Thyroid gland (tissue), 4 donors: ENCODE data around the gene SLC35F2. TPM values are rescaled to one million over a fixed set of nuclear protein-coding genes. Genes with fewer than 3 reads are reported as not detected.
"Not testable (repeated sequence)": the region's sequence is repeated elsewhere in the genome, so short reads cannot be mapped to it uniquely, and the experiment has no call there.

ENCODE experiments used
- DNase-seq, 2 donors: peaks; one replicate each; pipeline ENCODE4 v3.0.0-alpha.2; 2019
- H3K27ac ChIP-seq, 3 donors: fragments of 200-600 bp; sonication (generic); 1 replicate in 2 of 3; 2 replicates in 1 of 3; pipeline ENCODE4 v1.5.1; 2016 to 2019; ENCODE audit warnings: mild to moderate bottlenecking in 1 of 3, moderate library complexity in 1 of 3
- H3K27me3 ChIP-seq: fragments of 200-600 bp; sonication (generic); one replicate; pipeline ENCODE4 v1.5.1; 2019
- H3K36me3 ChIP-seq, 2 donors: fragments of 200-600 bp; sonication (generic); one replicate each; pipeline ENCODE4 v1.5.1; 2016 to 2019
- H3K4me1 ChIP-seq, 2 donors: fragments of 200-600 bp; sonication (generic); one replicate each; pipeline ENCODE4 v1.5.1; 2017 to 2019
- H3K4me3 ChIP-seq, 3 donors: fragments of 200-600 bp; sonication (generic); replicated peaks in 1 of 3; 1 replicate in 2 of 3; 2 replicates in 1 of 3; pipeline ENCODE4 v1.5.1; 2016; ENCODE audit warnings: mild to moderate bottlenecking in 1 of 3
- H3K9me3 ChIP-seq: fragments of 200-600 bp; sonication (generic); one replicate; pipeline ENCODE4 v1.5.1; 2017
- POLR2A ChIP-seq, 2 donors: fragments of 450-650 bp; IDR thresholded peaks; one replicate each; pipeline ENCODE4 v1.6.1; 2017; ENCODE audit warnings: antibody characterized with exemption in 2 of 2, mild to moderate bottlenecking in 2 of 2, moderate library complexity in 1 of 2
- WGBS, 2 donors: methylation state at CpG; one replicate each; pipeline ENCODE4 v1.1.5; 2017; 5-methylcytosine and 5-hydroxymethylcytosine counted together
- intact Hi-C: fragments of 100-400 bp; cut with DNase I; formaldehyde crosslinking; loops from one replicate; pipeline ENCODE4 v1.15.1; 2023
- total RNA-seq, 4 donors: library from RNA; depleted of rRNA; stranded (reverse); fragments of >200 nt; gene quantifications; one replicate each; pipeline ENCODE4 v1.2.3, GENCODE V29; 2016
- TF ChIP-seq, protein P1 (sequence below), 6 experiments: fragments of 200-600 bp in 3 of 6; fragments of 450-650 bp in 3 of 6; sonication (generic) in 3 of 6; IDR thresholded peaks; one replicate each; pipeline ENCODE4 v1.5.1; 2016 to 2019; ENCODE audit warnings: antibody characterized with exemption in 6 of 6, mild to moderate bottlenecking in 2 of 6, inconsistent platforms in 1 of 6, moderate library complexity in 1 of 6

The SLC35F2 gene
- total RNA-seq, 4 donors from 2014 or later, result 8.9 to 12.9 (median 9.3) TPM

DNA sequence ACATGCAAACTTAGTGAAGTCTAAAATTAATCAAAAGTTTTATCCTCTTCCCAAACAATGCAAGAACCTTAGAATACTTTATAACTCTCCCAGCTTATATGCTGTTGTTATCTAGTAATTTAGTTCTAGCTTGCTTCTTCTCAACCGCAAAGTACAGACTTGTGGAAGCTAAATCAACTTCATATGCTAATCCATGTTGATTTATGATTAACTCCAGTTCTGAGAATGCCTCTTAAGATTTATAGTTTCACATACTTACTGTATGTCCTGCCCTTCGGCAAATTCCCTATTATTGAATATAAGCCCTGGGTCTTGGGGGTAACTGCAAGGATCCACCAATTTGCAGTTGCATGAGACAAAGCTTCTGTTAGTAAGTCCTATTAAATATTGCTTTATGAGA, 17.6 kb upstream of the SLC35F2 start:
- Histone ChIP-seq H3K4me1 (no peaks in the 10 kb centered on the region), H3K9me3 (no peaks in the 10 kb centered on the region), H3K4me3 (no peak overlapping the region), H3K27me3 (no peaks in the 10 kb centered on the region), H3K27ac (no peak overlapping the region), H3K36me3 (no peaks in the 10 kb centered on the region)
- no peak for DNase-seq
- 86 to 92% methylated on average over 2 of the region's 2 CpGs for WGBS, 2 donors
- intact Hi-C loops, result no loop called here
- TF ChIP-seq, protein P1, sequence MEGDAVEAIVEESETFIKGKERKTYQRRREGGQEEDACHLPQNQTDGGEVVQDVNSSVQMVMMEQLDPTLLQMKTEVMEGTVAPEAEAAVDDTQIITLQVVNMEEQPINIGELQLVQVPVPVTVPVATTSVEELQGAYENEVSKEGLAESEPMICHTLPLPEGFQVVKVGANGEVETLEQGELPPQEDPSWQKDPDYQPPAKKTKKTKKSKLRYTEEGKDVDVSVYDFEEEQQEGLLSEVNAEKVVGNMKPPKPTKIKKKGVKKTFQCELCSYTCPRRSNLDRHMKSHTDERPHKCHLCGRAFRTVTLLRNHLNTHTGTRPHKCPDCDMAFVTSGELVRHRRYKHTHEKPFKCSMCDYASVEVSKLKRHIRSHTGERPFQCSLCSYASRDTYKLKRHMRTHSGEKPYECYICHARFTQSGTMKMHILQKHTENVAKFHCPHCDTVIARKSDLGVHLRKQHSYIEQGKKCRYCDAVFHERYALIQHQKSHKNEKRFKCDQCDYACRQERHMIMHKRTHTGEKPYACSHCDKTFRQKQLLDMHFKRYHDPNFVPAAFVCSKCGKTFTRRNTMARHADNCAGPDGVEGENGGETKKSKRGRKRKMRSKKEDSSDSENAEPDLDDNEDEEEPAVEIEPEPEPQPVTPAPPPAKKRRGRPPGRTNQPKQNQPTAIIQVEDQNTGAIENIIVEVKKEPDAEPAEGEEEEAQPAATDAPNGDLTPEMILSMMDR (IDR thresholded peaks at IDR 0.05), result no peak
- no peak for TF ChIP-seq POLR2A (IDR thresholded peaks at IDR 0.05)

- TF ChIP-seq POLR2A (IDR thresholded peaks at IDR 0.05), result no peak
- TF ChIP-seq, protein P1 (IDR thresholded peaks at IDR 0.05), result no peak
- intact Hi-C loops, result no loop called here
- Histone ChIP-seq H3K36me3 (no peaks in the 10 kb centered on the region), H3K4me3 (no peak overlapping the region), H3K9me3 (no peaks in the 10 kb centered on the region), H3K4me1 (no peaks in the 10 kb centered on the region), H3K27ac (no peak overlapping the region), H3K27me3 (no peaks in the 10 kb centered on the region)
- DNase-seq, result no peak
- 52 to 56% methylated on average over 4 of the region's 4 CpGs for WGBS, 2 donors
These were observed 6.0 kb upstream of the SLC35F2 start for GRCh38 chr11:107864591-107864990.

DNA sequence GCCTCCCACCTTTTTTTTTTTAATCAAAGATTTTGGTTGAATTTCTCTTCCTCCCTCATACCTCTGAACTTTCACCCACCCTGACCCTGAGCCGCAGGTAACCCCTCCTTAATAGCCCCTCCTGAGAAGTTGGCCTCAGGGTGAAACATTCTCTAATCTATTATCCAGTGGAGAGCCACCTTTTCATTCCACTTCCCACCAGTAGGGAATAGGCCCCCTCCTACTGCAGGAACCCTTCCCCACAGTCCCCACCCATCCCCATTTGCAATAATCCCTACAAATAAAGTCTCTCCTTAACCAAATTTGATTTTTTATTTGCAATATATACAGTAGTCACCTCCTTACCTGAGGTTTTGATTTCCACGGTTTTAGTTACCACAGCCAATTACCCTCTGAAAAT, 2.1 kb upstream of the SLC35F2 start:
- WGBS, 2 donors, result 81 to 82% methylated on average over 2 of the region's 2 CpGs
- peaks cover 0 to 3% of the 10 kb centered on the region in 2 donors for H3K4me1 ChIP-seq
- DNase-seq, result no peak
- no peaks in the 10 kb centered on the region for H3K36me3 ChIP-seq
- H3K27me3 ChIP-seq, result no peaks in the 10 kb centered on the region
- TF ChIP-seq, protein P1 (IDR thresholded peaks at IDR 0.05), result no peak
- TF ChIP-seq POLR2A (IDR thresholded peaks at IDR 0.05), result no peak
- H3K27ac ChIP-seq, result no peak overlapping the region
- no peaks in the 10 kb centered on the region for H3K9me3 ChIP-seq
- no peak overlapping the region for H3K4me3 ChIP-seq
- intact Hi-C loops, result no loop called here

DNA sequence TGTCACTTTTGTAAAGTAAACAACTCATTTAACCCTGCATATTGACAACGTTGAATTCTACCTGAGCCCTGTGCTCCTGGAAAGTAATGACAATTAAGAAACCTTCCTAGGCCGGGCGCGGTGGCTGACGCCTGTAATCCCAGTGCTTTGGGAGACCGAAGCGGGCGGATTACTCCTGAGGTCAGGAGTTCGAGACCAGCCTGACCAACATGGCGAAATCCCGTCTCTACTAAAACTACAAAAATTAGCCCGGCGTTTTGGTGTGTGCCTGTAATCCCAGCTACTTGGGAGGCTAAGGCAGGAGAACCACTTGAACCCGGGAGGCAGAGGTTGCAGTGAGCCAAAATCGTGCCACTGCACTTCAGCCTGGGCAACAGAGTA, 1.6 kb upstream of the SLC35F2 start:
- H3K27me3 ChIP-seq, H3K27ac ChIP-seq, H3K4me3 ChIP-seq, intact Hi-C loops, H3K4me1 ChIP-seq, H3K9me3 ChIP-seq, H3K36me3 ChIP-seq, DNase-seq: not testable (repeated sequence)
- WGBS, 2 donors, result 84 to 86% methylated on average over 15 of the region's 15 CpGs

GRCh38 chr11:107859459-107860239, 1.1 kb upstream of the SLC35F2 start:
- H3K4me1 ChIP-seq, result peaks cover 0 to 3% of the 10 kb centered on the region in 2 donors
- H3K9me3 ChIP-seq, result no peaks in the 10 kb centered on the region
- peak overlapping the region; percentile 0 to 89 (median 65) for H3K4me3 ChIP-seq
- peak overlapping the region in 1 of 3 donors; percentile 81 for H3K27ac ChIP-seq
- no peaks in the 10 kb centered on the region for H3K27me3 ChIP-seq
- TF ChIP-seq, protein P1 (IDR thresholded peaks at IDR 0.05), result no peak
- no peak for TF ChIP-seq POLR2A (IDR thresholded peaks at IDR 0.05)
- 4% methylated on average over 31 of the region's 31 CpGs for WGBS, 2 donors
- H3K36me3 ChIP-seq, result no peaks in the 10 kb centered on the region
- intact Hi-C loops, result no loop called here
- peak; percentile 80 to 83 for DNase-seq
